GM12892 (cell line): ENCODE data around the gene FAM76A.

Experiments
- POLR2A ChIP-seq: IDR thresholded peaks from 2 replicates; pipeline ENCODE4 v1.6.1; 2011; ENCODE audit warnings: low read depth, low read length, control low read depth
- TAF1 ChIP-seq: IDR thresholded peaks from 2 replicates; pipeline ENCODE4 v1.6.1; 2011; ENCODE audit warnings: low read depth, mild to moderate bottlenecking, control low read depth, low read length, borderline replicate concordance

- TF ChIP-seq POLR2A (no peak), TAF1 (no peak)
Measured at GRCh38 chr1:27763358-27763757, 37.6 kb downstream of the FAM76A start.
